HCT116 (cell line): ENCODE results near the gene ARMC3.

Source experiments
- EZH2 ChIP-seq: fragments of 200-600 bp; sonication (generic); IDR thresholded peaks from 2 replicates; pipeline ENCODE4 v1.6.1; 2017; ENCODE audit warnings: antibody characterized with exemption, mixed run types
- EZH2phosphoT487 ChIP-seq: fragments of 200-600 bp; IDR thresholded peaks from 2 replicates; pipeline ENCODE4 v1.6.1; 2018; ENCODE audit warnings: antibody characterized with exemption, borderline replicate concordance
- YY1 ChIP-seq: IDR thresholded peaks from 2 replicates; pipeline ENCODE4 v1.6.1; 2011; ENCODE audit warnings: low read length, low read depth, moderate library complexity, mild to moderate bottlenecking; ENCODE audit not compliant: insufficient replicate concordance; ENCODE audit errors: extremely low read depth
- TF ChIP-seq, protein P1 (sequence below), 3 experiments: fragments of 200-600 bp in 1 of 3; sonication (generic) in 1 of 3; IDR thresholded peaks in 2 of 3; conservative IDR thresholded peaks in 1 of 3; 2 replicates each; pipeline ENCODE4 v1.5.1; 2012 to 2017; ENCODE audit warnings: low read depth in 2 of 3, low read length in 2 of 3, antibody characterized with exemption in 1 of 3, borderline replicate concordance in 1 of 3, control low read depth in 1 of 3, mild to moderate bottlenecking in 1 of 3, mixed read lengths in 1 of 3, mixed run types in 1 of 3, moderate library complexity in 1 of 3; ENCODE audit not compliant: insufficient read depth in 1 of 3
- TF ChIP-seq, protein P2 (sequence below): IDR thresholded peaks from 2 replicates; pipeline ENCODE4 v1.6.1; 2012; ENCODE audit warnings: low read depth

DNA sequence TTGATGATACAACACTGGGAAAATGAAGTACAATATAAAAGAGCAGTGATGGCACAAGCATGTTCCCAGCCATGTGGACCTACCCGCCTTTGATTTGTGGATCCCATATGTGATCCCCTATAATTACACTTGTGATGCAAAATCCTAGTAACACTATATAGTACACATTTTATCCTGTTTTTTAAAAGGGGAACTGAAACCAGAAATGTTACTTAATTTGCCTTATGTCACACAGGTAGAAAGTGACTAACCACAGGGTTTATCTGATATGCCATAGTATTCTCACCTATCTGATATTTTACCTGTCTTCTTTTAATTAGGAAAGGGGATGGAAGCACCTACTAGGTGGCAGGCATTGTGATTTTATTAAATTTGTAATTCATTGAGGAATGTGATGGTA is 35.0 kb downstream of the ARMC3 start:
- no peak for TF ChIP-seq EZH2phosphoT487
- TF ChIP-seq, protein P1, sequence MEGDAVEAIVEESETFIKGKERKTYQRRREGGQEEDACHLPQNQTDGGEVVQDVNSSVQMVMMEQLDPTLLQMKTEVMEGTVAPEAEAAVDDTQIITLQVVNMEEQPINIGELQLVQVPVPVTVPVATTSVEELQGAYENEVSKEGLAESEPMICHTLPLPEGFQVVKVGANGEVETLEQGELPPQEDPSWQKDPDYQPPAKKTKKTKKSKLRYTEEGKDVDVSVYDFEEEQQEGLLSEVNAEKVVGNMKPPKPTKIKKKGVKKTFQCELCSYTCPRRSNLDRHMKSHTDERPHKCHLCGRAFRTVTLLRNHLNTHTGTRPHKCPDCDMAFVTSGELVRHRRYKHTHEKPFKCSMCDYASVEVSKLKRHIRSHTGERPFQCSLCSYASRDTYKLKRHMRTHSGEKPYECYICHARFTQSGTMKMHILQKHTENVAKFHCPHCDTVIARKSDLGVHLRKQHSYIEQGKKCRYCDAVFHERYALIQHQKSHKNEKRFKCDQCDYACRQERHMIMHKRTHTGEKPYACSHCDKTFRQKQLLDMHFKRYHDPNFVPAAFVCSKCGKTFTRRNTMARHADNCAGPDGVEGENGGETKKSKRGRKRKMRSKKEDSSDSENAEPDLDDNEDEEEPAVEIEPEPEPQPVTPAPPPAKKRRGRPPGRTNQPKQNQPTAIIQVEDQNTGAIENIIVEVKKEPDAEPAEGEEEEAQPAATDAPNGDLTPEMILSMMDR (IDR thresholded peaks at IDR 0.05 in 2 of 3, conservative IDR thresholded peaks at IDR 0.05 in 1 of 3; ENCODE audit: borderline replicate concordance in 1 of 3, insufficient read depth in 1 of 3, low read depth in 2 of 3, low read length in 2 of 3) = no peak
- no peak for TF ChIP-seq YY1
- no peak for TF ChIP-seq EZH2
- TF ChIP-seq, protein P2, sequence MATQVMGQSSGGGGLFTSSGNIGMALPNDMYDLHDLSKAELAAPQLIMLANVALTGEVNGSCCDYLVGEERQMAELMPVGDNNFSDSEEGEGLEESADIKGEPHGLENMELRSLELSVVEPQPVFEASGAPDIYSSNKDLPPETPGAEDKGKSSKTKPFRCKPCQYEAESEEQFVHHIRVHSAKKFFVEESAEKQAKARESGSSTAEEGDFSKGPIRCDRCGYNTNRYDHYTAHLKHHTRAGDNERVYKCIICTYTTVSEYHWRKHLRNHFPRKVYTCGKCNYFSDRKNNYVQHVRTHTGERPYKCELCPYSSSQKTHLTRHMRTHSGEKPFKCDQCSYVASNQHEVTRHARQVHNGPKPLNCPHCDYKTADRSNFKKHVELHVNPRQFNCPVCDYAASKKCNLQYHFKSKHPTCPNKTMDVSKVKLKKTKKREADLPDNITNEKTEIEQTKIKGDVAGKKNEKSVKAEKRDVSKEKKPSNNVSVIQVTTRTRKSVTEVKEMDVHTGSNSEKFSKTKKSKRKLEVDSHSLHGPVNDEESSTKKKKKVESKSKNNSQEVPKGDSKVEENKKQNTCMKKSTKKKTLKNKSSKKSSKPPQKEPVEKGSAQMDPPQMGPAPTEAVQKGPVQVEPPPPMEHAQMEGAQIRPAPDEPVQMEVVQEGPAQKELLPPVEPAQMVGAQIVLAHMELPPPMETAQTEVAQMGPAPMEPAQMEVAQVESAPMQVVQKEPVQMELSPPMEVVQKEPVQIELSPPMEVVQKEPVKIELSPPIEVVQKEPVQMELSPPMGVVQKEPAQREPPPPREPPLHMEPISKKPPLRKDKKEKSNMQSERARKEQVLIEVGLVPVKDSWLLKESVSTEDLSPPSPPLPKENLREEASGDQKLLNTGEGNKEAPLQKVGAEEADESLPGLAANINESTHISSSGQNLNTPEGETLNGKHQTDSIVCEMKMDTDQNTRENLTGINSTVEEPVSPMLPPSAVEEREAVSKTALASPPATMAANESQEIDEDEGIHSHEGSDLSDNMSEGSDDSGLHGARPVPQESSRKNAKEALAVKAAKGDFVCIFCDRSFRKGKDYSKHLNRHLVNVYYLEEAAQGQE = no peak
